HG02852 (cell line): ENCODE measurements around the gene TNFAIP8L2.
A peak's percentile ranks its signal among the peaks of the same experiment; 100 is the strongest.

Experiments
- ATAC-seq: cut with Tn5 transposase; IDR thresholded peaks from one replicate; pipeline ENCODE4 v1.9.1; 2021; ENCODE audit warnings: mild to moderate bottlenecking, moderate library complexity; ENCODE audit not compliant: unreplicated experiment

TNFAIP8L2 gene

DNA sequence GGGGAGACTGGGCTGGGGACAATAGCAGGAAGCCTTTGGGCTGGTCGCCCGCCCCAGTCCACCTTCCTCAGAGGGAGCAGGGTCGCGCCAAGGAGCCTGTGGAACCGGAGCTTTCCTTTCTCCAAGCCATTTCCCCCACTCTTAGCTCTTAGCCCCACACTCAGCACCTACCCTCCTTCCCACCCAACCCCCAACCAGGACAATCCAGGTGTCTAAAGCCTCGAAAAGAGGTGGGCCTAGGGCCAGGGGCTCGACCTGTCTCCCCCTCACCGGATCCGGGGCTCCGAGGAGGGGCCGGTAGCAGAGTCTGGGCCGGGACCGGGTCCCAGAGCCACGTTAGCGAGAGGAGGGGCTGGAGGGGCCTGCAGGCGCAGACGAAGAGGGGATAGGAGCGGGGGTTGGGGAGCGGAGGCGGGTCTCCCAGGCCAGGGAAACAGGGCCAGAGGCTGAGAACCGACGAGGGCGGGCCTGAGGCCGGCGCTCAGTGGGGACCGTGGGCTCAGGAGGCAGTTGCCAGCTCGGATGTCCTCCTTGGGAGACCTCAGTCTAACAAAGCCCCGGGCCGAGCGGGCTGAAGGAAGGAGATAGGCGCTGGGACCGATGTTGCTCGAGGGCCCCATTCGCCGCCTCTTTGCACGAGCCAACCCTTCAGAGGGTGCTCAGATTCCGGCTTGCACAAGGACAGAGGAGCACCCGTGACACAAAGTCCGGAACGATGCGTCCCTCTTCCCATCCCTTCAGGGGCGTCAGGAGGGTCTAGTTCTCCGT, 11.0 kb upstream of the TNFAIP8L2 start:
- no peak for ATAC-seq

DNA sequence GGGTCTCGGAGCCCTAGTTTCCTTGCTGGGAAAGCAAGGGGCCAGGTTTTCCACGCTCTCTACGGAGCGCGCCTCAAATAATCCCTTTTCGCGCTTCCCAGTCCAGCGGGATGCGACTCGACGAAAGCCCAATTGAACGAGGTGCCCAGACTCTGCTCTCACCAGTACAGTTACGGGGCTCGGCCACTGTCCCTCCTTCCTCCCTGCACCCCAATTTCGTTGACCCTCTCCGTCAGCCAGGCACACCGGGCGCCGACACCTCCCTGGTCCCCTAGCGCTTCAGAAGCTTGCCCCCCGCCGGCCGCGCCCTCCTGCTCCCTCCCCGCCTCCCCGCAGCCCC, 10.4 kb upstream of the TNFAIP8L2 start:
- ATAC-seq, result peak; percentile 6

DNA sequence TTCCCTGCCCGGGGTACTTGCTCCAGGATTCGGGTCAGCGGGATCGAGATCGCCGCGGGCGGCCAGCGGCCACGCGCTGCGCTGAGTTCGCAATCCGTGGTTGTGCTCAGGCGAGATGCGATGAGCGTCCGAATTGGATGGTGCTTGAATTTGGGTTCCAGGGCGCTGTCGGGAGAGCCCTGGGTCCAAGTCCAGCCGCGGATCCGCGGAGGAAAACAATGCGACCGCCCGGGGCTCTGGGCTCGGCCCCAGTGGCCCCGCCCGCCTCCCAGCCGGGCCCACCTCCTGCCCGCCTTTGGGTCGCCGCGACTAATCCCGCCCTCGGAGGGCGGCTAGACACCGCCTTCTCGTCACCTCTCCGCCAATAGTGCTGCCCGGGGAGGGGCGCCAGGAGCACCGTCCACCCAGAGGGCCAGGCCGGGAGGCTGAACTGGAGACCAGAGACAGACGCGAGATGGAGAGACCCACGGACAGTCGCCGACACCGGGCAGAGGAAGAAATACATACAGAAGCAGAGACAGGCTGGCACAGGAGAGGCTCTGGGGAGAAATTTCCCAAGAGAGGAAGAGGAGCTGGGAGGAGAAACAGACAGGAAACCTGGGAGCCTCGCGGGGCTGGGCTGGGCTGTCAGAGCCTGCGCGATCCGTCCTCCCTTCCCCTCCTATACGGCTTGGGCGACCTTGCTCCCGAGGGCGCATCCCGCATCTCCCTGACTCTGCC, 9.9 kb upstream of the TNFAIP8L2 start, which contains the start of gene SEMA6C:
SEMA6C (minus strand) TSS at position 220 of the 720 bp plus-strand sequence. CDS start 4,010 bp downstream, outside the sequence.
- peak; percentile 99 for ATAC-seq

DNA sequence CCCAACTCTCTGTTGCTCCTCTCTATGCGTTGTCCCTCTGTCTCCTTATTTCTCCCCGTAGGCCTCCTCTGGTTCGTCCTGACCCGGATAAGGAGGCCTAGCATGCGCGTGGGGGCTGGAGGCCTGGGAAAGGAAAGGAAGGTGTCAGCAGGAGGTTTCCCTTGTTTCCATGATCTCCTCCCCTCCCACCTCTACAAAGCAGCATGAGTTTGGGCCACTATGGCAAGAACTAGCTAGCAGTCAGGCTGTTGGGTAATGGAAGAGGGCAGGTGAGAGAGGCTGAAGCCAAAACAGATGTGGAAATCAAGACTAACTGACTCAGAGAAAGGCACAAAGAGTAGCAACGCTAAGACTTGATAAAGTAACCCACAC, 9.3 kb upstream of the TNFAIP8L2 start:
- ATAC-seq, result no peak

DNA sequence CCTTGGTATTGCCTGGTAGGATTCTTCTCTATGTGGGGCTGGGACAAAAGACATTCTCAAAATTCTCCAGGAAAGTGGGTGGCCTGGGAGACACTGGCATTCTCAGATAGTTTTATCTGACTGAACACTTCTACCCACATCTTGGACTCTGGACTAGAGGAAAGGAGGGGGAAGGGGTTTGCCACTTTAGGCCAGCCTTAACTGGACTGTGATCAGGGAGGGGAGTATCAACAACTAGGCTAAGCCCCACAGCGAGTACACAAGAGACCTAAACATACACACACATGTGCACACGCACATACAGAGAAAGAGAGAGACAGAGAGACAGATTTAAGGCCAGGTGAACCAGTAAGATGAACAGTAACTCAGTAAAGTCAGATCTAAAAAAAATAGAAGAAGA, 8.8 kb upstream of the TNFAIP8L2 start:
- ATAC-seq, result no peak

DNA sequence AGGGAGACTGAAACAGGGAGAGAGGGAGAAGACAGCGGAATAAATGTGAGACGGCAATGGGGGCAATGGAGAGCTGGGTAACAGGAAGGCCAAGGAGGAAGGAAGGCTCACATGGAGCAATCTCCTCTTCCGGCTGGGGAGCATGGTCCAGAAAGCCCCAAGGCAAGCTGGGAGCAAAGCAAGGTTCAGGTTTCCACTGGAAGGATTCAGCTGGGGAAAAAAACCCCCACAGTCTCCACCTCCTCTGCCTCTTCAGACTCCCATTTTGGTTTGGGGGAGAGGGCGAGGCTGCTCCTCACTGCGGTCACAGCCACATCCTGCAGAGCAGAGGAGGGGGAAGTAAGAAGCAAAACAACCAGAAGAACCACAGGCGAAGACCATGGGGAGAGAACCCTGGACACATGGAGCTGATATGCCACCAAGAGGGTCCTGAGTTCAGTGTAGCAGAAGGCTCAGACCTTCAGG, 650 bp downstream of the TNFAIP8L2 start:
- peak; percentile 41 for ATAC-seq

DNA sequence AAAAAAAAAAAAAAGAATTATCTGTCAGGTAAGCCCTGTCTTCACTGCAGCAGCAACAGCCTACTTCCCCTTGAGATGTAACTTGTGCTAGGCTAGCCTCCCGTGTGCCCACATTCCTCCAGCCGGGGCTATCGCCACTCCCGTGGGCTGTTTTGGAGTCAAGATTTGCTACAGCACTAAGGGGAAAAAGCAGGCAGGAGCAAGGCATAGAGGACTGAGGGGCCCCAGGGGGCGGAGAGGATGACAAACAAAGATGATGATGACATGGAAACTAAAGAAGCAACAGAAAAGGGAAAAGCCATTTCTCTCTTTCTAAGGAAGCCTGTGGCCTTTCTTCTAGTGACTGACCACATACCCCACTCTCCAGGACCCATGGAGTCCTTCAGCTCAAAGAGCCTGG, 1.9 kb downstream of the TNFAIP8L2 start:
- ATAC-seq, result no peak

DNA sequence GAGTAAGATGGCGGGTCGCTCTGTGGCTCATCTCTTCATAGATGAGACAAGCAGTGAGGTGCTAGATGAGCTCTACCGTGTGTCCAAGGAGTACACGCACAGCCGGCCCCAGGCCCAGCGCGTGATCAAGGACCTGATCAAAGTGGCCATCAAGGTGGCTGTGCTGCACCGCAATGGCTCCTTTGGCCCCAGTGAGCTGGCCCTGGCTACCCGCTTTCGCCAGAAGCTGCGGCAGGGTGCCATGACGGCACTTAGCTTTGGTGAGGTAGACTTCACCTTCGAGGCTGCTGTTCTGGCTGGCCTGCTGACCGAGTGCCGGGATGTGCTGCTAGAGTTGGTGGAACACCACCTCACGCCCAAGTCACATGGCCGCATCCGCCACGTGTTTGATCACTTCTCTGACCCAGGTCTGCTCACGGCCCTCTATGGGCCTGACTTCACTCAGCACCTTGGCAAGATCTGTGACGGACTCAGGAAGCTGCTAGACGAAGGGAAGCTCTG, 2.4 kb downstream of the TNFAIP8L2 start:
- no peak for ATAC-seq

DNA sequence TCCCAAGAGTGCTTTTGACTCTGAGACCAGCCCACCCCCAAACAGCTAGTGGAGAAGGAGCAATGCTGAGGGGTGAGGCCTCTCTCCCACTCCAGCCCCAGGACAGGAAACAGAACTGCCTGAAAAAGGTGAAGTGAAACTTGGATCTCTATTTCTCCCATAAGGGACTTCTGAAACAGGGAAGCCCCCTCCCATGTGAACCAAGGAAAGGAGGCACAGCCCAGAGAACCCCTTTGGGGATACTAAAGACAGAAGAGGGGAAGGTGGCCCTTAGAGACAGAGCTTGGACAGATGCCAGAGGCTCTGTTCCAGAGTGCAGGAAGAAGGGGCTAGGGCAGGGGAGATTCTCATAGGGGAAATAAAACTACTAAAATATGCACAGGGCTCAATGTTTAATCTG, 2.9 kb downstream of the TNFAIP8L2 start:
- ATAC-seq, result no peak

DNA sequence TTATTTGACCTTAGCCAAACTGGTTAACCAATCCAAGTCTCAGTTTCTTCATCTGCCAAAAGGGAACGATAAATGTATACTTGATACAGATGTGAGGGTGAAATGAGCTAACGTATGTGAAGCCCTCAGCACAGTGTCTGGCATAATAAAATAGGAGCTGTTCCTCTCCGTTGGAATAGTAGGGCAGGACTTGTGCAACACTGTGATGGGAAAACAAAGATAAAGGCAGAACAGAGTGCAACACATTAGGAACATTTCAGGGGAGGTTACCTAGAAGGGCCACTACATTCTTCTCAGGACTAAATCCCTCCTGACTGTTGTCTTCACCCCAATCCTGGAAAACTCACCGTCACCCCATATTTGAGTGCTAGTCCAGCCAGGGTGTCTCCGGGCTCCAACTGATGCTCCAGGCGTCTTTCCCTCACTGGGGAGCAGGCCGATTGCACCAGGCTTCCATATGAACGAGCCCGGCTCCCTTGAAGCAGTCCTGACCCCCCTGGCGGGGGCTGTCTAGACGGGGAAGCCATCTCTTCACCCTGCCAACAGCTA, 8.4 kb downstream of the TNFAIP8L2 start:
- ATAC-seq, result no peak

DNA sequence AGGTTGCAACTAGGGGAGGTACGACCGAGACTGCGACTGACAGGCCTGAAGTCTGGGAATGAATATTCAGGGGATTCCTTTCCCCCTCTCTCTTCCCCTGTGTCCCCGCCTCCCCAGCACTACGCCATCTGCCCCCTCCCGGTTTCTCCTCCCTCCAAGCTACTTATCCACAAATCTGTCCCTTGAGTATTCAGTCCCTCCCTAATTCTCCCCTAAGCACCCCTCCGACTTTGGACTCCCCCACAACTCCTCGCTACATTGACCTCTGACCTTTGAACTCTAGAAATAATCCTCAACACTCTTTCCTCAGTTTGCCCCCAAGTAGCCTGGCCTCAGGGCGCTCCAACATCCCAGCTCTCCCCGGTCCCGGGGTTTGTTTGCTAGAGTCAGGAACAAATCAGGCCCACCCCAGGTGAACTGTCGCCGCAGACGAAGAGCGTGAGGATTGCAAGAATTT, 8.9 kb downstream of the TNFAIP8L2 start:
- no peak for ATAC-seq

DNA sequence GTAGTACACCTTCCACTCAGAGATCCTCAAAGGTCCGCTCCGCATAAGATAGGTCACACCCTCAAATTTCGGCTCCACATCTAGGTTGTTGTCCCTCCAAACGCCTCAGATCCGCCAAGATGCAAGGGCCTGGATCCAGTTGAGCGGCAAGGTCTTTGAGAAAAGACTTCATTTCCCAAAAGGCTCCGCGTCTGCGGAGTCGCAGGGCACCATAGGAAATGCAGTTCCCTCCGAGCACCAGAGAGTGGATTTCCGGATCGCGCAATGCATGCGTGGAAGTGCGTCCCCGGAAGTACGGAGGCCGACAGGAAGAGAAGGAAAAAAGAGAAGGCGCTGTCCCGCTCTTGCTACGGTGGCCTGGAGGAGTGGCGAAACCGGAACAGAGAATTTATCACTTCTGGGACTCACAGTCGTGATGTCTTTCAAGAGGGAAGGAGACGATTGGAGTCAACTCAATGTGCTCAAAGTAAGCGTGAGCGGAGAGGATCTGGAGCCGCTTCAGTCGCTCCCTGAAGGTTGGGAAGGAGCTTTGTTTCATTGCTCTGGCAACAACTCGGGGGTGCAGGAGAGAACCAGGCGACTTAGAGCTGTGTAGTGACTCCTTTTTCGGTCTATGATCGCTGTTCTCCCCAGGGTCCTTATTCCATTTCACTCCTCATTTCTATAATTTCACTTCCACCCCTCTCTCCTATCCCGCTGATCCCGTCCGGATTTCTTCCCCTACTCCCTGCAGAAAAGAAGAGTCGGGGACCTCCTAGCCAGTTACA, 9.5 kb downstream of the TNFAIP8L2 start, which contains the start of the genes LYSMD1 and SCNM1:
LYSMD1 (minus strand) TSS at position 165 of the 767 bp plus-strand sequence. CDS start 644 bp downstream, outside the sequence.
SCNM1 (plus strand) TSS at position 407 of the 767 bp plus-strand sequence; CDS start at position 416, 9 bp downstream.
- peak; percentile 84 for ATAC-seq

DNA sequence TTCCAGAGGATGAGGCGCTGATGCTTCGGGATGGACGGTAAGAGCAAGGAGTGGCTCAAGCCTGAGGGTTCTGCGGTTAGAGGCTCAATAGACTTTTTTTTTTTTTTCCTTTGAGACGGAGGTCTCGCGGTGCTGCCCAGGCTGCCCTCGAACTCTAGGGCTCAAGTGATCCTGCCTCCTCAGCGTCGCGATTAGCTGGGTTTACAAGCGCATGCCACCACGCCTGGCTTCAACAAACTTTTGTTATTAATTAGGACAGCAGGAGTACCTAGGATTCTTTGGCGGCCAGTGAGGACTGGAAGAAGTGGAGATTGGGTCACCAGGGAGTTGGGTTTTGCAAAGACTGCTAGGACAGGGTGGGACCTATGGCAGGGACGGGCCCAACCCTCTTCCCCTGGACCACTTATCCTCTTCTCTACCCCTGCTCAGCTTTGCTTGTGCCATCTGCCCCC, 10.1 kb downstream of the TNFAIP8L2 start:
- ATAC-seq, result peak; percentile 5

DNA sequence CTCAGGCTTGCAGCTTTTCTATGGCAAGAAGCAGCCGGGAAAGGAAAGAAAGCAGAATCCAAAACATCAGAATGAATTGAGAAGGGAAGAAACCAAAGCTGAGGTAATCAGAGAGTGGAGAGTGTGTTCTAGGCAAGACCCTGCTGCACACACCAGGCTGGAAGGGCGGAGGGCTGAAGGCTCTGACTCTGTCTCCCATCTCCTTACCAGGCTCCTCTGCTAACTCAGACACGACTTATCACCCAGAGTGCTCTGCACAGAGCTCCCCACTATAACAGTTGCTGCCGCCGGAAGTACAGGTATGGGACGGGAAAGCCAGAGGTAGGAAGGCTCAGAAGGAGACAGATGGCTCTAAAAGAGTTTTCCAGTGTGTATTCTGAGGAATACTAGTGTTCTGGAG, 10.7 kb downstream of the TNFAIP8L2 start:
- no peak for ATAC-seq

DNA sequence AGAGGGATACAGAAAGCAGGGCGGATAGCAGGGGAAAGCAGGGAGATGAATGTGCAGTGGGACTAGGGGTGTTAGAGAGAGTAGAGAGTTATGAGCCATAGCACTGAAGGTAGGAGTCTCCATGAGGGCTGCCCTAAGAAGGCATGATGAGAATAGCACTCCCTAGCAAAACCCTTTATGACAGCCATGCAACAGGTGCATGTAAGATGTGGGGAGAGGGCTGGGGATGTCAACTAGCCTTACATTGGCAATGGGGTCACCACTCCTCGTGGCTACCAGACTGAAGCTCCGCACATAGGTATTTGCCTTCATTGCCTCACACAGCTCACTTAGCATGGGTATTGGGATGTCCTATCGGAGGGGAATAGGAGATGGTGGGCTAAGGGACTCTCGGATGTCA, 14.7 kb downstream of the TNFAIP8L2 start:
- no peak for ATAC-seq

DNA sequence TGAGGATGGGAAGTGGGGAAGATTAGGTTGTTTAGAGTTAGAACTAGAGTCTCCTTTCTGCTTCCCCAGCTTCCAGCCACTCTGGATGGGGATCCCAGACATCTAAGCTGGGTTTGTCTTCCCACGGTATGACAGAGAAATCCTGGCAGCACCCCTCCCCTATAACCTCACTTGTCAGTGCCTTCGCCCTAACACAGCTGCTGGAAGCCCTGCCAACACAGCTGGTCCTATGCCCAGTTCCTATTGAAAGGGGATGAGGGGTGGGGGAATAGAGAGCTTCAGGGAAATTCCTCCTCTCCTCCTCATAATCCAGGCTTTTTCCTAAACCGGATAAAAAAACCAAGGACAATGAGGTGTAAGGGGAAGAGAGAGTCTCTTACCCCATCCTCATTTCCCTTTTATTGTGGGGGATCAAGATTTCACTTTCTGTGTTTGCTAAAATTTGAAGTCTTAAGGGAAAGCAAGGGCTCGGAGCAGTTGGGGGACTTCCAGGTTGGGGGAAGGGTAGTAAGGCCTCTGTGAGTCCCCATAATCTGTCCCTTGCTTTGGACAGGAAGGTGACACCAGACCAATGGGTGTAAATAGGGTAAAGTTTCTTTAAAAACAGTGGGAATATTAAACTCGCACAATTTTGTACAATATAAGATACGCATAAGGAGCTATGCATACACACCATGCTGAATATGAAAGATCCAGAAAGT, 18.7 kb downstream of the TNFAIP8L2 start:
- no peak for ATAC-seq

DNA sequence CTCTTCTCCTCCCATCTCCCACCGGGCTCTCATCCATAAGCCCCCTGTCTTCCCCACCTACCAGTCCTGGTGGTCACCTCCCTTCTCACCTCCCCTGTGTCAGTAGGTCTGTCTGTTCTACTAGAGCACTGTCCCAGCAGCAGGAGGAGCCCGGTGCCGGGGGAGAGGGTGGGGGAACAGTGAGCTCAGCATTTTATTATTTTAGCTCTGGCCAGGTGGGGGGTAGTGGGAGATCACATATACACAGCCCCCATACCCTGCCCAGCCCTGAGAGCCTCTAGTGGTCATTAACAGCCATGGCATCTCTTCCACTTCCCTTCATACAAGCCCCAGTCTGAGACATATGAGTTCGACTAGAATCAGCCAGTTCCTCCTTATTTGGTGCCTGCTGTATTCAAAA, 19.4 kb downstream of the TNFAIP8L2 start, which contains the start of gene TMOD4:
TMOD4 (minus strand) TSS at position 119 of the 400 bp plus-strand sequence. CDS start 1,106 bp downstream, outside the sequence.
- no peak for ATAC-seq

DNA sequence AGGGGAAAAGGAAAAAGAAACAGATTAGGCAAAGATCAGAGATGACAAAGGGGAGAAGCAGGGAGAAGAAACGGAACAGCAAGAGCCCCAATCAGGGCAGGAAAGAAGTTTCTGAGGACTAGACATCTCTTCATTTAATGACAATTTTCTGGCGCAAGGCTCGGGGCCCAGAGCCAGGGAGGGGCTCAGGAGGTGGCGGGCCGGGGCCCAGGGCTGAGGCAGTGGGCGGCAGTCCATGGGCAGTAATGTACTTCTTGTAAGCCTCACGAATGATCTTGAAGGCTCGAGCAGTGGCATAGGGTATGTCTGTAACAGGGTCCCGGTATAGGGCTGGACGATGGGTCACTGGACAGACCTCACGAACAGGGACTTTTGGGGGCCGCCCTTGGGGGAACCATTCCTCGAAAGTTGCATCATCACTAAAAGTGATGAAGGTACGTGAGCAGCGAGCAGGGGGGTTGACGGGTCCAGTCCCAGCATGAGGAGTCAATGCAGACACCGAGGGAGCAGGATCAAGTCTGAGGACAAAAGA, 20.1 kb downstream of the TNFAIP8L2 start:
- ATAC-seq, result no peak

DNA sequence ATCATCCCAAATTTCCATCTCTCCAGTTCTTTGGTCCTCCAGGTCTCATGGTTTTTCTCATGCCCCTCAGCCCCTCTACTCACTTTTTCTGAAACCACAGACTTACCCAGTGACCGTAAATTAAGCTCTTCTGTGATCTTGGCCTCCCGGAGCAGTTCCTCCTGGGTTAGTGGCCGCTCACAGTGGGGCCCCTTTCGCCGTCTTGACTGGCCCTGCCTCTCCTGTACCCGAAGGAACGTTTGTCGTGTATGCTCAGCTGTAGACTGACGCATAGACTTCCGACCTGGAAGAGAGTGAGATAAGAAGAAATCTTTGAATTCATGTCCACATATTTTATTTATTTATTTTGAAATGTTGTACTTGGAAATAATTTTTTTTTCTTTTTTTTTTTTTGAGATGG, 27.8 kb downstream of the TNFAIP8L2 start:
- no peak for ATAC-seq

DNA sequence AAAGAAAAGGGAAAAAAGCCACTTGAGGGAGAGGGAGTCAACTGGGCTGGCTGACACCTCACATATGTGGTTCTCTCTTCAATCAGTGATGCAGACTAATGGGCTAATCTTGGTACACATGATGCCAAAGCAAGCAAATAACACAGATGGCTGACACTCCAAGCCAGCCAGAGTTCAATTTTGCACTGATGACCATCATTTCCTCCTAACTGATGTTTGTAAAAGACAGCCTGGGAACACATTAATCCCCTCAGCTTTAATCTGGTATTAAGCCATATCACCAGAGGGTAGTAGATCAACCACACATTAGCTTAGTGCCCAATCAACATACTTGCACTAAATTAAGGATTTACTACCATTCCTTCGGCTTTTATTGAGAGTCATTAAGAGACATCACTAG, 30.8 kb downstream of the TNFAIP8L2 start:
- no peak for ATAC-seq
